ENCODE data around the gene FOXB2.
"Not testable (repeated sequence)": the region's sequence is repeated elsewhere in the genome, so short reads cannot be mapped to it uniquely, and the experiment has no call there.

Gene FOXB2

DNA sequence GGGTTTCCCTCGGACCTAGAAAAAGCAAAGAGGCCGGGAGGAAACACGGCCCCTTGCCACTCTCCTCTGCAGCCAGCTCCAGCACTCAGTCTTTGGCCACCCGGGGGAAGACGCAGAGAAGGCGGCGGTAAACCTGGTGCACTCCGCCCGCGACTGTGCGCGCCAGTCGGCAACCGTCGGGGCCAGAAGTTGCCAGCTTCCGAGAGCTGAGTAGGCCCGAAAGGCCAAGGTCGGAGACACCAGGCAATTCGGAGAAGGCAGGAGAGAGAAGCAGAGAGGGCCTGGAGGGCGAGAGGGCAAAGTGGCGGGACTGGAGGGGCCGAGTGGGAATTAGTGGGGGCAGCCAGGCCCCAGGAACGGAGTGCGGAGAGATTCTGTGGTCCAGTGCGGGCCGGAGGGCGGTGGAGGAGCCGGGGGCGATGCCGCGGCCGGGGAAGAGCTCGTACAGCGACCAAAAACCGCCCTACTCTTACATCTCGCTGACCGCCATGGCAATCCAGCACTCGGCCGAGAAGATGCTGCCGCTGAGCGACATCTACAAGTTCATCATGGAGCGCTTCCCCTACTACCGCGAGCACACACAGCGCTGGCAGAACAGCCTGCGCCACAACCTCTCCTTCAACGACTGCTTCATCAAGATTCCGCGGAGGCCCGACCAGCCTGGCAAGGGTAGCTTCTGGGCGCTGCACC lies at the start of gene FOXB2:
Gene FOXB2 (plus strand): TSS at position 420 of the 690 bp plus-strand sequence. CDS start 0 bp downstream, at position 420.
- DNase-seq (ENCODE audit: low read depth): no peak

DNA sequence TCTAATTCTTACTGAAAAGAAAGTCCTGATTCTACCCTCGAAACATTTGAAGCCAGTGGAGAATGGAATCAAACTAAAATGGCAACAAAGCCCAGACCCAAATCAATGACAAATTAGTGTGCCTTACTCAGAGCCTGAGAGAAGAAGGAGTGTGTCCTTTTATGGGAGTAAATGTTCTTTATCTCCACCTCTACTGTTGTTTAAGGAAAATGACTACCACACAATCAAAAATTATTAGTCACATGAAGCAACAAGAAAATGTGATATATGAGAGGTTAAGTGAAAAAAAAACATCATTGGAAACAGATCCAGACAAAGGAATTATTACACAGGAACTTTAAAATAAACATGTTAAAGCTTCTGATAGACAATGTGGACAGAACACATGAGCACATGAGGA lies 49.7 kb upstream of the FOXB2 start:
- DNase-seq (ENCODE audit: low read depth): no peak

DNA sequence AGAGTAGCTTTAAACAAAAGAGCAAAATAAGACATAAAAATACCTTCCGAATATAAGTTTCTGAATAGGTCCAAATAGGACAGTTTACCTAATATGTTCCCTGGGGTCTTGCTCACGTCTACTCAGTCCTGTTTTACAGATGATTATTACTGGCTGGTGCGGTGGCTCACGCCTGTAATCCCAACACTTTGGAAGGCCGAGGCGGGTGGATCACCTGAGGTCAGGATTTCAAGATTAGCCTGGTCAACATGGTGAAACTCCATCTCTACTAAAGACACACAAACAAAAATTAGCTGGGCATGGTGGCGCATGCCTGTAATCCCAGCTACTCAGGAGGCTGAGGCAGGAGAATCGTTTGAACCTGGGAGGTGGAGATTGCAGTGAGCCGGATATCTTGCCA lies 40.6 kb upstream of the FOXB2 start:
- not testable (repeated sequence) for DNase-seq (ENCODE audit: low read depth)

DNA sequence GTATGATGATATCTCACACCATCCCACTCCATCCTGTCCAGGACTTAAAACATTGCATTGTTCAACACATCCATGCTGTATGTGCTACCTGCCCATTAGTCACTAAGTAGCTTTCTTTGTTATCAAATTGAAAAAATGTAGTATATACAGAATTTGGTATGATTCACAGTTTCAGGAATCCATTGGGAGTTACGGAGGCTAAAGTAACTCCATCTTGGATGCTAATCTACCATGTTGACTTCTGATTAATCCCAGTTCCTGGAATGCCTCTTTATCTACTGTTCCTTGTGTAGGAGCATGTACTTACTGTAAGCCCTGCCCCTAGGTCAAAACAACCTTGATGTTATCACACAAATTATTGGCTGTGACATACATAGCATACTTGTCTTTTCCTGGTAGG lies 38.9 kb upstream of the FOXB2 start:
- peak; percentile 72 for DNase-seq (ENCODE audit: low read depth)

DNA sequence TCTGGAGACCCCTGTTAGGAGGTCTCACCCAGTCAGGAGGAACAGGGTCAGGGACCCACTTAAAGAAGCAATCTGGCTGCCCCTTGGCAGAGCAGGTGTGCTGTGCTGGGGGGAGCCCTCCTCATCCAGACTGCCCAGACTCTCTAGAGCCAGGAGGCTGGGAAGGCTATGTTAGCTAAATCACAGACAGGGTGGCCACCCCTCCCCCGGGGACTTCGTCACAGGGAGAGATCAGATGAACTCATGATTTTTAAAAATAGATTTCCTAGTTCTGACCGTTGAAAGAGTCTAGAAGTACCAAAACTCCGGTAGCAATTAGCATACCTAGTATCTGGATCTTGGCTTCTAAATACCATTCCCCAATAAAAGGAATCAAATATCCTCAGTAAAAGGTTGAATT lies 35.0 kb upstream of the FOXB2 start:
- peak; percentile 12 for DNase-seq (ENCODE audit: low read depth)

DNA sequence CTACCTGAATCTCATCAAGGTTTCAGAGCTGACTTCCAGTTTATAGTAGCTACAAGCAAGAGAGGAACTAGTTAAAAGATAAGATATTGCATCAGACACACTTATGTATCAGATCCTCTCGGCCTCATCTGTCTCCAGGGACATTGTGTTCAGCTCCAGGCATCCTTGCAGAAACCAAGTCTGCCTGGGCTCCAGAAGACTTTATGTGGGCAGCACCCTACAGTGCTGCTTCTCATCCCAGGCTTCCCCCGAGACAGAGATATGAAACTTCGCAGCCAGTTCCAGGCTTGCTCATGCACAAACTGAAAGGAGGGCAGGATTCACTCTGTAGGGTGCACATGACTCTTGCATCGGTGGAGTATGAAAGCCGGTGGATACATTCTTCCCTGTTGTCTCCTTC lies 33.9 kb upstream of the FOXB2 start:
- DNase-seq (ENCODE audit: low read depth): peak; percentile 78

DNA sequence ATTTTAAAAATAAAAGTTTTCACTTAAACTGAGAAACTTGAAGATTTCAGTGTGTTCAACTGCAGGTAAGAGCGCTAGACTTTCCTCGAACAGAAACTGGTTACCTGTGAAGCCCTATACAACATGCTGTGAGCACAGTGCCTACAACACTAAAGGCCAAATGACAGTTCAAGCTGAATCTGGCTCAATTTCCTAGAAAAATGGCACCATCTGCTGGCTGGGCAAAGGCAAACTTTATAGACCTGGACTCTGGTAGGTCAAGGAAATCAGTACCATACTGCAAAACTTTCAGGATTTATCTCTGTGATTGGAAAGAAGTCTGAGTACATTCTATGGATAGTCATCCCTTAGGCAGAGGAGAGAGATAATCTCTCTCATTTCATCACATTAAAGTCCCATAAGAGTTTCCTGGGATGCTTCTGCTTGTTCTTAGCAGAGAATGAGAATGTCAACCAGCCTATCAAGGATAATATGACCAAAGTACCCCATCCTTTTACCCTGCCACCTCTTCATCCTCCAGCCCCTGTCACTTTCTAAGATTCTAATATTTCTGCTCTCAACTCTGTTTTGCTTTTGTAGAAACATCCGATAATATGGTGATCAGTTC lies 31.8 kb upstream of the FOXB2 start:
- DNase-seq (ENCODE audit: low read depth): peak; percentile 56

DNA sequence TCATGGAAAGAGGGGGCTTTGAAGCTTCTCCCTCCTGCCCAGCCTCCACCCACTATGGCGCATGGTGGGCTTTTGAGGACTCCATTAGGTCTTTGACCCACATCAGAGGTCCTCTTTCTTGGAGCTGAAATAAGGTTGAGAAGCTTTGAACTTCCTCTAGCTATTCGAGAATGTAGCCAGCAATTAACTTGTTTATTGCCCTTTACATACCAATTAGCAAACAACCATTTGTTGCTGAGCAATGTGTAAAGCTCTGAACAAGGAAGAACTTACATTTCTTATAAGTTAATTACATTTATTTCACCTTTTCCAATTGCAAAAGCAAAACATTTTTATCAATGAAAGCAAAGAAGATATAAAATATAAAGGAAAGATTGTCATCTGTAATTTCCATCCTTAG lies 30.5 kb upstream of the FOXB2 start:
- DNase-seq (ENCODE audit: low read depth): no peak

DNA sequence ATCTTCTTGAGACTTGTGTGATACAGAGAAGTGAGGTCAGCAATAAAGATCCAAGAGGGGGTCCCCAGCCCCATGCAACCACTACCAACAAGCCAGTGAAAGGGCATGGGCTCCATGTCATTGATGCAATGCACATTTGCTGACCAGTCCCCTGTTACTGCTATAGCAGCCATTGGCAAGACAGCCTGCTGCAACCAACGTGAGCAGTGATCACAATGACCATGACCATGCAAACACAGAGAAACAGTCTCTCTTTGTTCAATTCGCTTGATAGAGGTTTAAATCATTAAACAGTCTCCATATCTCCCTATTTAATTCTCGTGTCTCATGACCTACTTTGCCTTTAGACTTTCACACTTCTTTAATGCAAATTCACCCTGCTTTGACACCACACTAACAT lies 30.0 kb upstream of the FOXB2 start:
- no peak for DNase-seq (ENCODE audit: low read depth)

DNA sequence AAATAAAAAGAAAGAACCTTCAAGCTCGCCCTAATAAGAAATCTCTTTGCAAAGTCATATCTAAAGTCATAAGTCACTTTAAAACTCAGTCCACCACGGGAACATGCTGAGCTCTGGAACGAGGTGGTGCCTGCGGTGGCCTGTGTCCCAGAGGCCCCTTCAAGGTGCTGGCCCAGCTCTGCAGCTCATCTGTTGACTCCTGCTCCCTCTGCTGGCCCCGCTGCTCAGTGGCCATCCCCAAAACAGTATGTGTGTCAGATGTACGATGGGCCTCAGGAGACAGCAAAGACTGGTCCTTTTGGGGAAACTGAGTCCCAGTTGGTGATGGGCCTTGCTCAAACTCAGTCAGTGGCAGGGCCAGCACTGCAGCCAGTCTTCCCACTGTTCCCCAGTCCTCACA lies 22.8 kb upstream of the FOXB2 start:
- peak; percentile 17 for DNase-seq (ENCODE audit: low read depth)

DNA sequence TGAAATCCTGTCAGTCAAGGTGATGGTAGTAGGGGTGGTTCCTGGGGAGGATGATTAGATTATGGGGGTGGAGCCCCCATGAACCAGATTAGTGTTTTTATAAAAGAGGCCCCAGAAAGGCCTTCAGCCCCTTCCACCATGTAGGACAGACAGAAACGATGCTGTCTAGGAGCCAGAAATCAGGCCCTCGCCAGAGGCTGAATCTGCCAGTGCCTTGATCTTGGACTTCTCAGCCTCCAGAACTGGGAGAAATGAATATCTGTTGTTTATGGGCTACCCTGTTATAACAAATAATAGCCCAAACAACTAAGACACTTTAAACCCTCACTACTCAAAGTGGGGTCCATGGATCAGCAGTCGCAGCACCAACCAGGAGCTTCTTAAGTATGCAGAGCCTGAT lies 20.2 kb upstream of the FOXB2 start:
- no peak for DNase-seq (ENCODE audit: low read depth)

DNA sequence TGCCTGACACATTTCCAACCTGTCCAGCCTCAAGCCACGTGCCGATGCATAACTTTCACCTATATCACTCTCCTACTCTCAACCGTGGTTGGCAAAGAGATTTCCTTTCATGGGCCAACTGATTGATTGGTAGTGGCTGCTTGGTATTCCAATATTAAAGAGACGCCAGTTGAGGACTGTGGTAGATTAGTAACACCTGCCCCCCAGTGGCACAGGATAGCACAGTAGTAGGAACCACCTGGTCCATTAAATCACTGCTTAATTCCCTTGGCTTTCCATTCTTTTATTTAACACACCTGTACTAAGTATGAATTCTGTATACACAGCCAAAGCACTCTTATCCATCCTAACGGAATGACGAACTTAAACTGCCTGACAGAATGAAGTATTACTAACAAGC lies 19.1 kb upstream of the FOXB2 start:
- no peak for DNase-seq (ENCODE audit: low read depth)

DNA sequence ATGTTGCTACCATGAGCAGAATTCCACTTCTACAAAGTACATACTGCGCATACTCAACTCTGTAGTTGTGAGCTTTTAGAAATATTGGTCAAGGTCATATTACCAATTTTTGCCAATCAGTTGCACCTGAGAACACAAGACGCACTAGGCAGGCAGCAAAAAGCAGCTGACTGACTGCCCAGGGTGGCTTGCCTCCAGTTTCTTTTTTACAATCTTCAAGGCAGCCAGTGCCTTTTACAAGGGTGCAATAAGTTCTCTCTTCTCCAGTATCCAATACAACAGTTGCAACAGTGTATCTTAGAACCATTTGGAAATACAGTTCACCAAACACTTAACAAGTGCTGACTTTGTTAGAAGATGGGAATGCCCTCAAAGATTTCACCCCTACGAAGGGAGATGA lies 16.1 kb upstream of the FOXB2 start:
- DNase-seq (ENCODE audit: low read depth): no peak

DNA sequence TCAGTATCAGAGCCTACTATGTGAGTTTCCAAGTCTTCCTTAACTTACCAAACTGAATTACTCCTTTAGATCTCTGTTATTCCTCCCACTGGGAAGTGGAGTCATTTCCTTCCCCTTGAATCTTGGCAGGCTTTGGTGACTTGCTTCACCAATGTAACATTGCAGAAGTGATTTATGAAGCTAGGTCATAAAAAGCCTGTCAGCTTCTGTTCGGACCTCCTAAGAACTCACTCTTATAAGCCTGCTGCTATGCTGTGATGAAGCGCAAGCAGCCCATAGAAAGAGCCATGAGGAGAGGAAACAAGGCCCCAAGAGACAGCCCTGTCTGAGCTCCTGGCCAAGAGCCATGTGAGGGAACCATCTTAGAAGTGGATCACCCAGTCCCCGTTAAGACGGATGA lies 14.2 kb upstream of the FOXB2 start:
- no peak for DNase-seq (ENCODE audit: low read depth)

DNA sequence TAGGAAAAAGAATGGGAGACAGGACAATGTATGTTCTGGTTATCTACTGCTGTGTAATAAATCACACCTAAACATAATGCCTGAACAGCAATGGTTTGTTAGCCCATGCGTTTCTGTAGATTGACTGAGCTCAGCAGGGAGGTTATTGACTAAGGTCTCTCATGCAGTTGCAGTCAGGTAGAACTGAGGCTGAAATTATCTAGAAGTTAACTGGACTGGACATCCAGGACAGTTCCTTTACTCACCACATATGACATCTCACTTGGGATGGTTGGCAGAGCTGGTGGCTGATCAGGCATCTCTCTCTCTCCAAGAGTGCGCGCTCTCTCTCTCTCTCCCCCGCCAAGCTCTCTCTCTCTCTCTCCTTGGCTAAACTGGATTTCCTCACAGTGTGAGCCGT lies 8.9 kb upstream of the FOXB2 start:
- DNase-seq (ENCODE audit: low read depth): no peak

DNA sequence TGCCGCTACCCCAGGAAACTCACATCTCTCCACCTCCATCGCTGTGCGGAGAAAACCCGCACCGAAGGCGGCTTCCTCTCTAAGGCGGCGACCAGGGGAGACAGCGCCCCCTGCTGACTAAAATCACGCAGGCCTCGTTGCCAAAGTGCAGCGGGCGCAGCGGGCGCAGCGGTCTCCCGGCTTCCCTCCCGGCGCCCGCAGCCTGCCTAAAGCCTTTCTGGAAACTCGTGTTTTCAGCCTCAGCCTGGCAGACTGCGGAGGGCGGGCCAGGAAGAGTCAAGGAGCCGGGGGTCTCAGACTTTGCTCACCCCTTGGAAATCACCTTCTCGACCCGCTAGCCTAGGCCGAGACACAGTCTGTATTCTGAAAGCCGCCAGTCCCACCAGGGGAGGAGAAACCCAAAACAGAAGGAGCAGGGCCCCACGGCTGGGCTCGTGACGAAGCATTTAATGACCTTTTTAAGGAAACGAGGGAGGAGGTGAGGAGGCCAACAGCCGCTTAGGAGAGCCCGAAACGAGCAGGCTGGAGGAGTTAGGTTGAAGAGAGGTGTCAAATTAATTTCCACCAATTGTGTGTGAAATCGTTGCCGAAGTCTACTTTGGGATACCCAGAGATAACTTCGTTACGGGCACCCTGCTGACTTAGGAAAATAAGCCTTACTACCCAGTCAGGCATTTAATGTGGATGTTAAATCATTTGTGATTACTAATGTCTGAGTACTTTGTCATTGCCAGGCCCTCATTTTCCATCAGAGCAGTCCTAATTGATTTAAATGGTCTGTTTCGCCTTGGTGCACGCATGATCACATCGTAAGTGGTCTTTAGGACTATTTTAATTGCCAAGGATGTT lies 7.3 kb upstream of the FOXB2 start:
- peak; percentile 35 for DNase-seq (ENCODE audit: low read depth)

DNA sequence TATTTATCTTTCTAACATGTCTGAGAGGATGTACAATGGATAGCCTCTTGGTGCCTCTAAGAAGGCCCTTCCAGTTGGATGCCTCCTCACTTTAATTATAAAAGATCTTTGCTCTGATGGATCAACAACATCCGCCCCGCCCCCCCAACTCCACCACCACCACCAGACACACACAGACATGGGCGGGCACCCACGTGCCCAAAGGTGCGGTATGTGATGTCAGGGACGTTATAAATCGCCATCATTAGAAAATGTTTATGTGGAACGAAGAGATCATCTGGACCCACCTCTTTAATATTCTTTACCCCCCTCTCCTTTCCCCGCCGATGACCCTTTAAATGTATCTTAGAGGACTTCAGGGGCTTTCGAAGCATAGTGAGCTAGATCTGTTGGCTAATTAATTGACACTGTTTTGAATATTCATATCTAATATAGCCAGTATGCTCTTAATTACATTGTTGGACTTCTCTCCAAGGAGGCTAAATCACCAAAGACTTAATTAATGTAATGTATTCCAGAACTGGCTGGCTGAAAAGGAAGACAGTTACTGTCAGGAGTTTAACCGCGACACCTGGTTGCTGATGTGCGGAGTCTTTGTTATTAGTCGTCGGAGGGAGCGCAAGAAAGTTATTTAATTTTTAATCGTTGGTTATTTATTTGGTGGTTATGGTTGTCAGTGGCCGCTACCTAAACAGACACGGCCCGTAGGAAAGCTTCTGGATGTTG lies 6.1 kb upstream of the FOXB2 start:
- no peak for DNase-seq (ENCODE audit: low read depth)

DNA sequence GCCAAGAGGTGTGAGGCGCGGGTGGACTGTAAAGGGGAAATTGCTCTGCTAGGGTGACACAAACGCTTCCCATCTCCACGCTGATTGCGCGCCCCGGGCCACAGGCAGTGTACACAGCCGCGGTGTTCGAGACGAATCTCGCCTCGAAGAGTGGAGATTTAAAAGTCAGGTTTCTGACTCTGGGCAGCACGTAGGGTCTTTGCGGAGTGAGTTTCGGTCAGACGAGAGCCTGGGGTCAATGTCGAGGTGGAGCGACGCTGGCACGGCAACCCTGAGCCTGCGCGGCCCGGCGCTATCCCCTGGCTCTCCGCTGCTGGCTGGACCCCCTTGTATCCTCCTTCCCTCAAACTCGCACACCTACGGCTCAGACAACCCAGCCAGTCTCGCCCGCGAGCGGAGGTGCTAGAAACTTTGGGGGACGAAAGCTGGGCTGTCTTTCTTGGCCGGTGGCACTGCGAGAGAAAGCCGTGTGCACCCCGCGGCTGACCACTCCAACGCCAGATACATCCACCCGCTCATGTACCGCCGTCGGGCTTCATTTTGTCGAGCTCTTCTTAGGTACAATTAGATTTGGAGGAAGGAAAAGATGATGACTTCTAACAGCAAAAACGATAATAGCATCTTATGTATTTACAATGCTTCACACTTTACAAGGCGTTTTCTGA lies 5.4 kb upstream of the FOXB2 start:
- no peak for DNase-seq (ENCODE audit: low read depth)

DNA sequence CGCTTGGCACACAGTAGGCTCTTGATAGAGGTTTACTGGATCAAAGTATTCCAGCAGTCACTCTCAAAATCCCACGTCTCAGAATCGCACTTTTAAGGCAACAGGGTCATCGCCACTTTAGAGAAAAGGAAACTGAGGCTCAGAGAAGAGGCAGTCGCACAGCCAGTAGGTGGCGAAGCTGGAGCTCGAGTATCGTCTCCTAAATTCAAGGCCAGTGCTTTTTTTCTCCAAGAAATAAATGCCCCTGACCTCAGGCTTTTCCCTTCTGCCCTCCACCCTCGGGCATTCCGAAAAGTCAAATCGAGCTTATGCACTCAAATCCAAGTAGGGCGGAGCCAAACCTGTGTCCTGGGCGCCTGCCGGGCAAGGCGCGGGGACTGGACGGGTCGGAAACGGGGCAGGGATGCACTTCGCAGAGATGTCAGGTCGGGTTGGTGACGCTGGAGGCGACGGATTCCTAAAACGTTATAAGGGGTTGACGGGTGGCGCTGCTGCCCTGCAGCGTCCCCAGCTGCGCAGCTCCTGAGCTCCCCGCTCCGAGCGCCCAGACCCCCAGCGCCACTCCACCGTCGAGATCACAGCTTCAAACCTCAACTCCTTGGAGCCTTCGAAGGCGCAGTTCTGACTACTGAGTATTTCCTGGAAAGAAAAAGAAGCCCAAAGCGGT lies 4.7 kb upstream of the FOXB2 start:
- no peak for DNase-seq (ENCODE audit: low read depth)

DNA sequence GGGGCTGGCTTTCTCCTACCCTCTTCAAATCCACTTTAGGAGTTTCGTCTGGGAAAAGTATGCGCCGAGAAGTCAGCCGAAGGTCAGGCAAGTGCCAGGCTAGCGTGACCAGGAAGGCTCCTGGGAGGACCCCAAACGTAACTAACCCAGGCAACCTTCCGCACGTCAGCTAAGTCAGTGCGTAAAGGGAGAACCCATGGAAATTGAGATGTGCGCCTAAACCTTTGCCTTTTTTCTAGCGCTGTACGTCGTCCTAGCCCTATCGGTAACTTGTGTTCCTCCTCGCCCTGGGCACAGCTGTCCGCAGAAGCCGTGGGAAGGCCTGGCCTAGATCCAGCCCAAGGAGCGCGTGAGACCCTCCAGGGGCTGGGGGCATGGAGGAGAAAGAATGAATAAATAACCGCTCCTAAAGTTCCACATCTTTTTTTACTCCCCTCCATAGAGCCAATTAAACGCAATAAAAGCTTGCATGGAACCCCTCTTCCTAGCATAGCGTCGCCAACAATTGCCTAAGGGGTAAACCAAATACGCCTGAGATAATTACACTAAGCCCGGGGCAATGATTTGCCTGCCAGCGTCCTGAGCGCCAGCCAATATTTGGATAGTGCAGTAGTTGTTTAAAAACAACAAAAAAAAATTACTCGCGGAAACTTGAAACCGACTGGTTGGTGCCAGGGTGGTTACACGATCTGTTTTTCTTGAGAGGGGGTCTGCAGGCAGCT lies 4.0 kb upstream of the FOXB2 start:
- no peak for DNase-seq (ENCODE audit: low read depth)

DNA sequence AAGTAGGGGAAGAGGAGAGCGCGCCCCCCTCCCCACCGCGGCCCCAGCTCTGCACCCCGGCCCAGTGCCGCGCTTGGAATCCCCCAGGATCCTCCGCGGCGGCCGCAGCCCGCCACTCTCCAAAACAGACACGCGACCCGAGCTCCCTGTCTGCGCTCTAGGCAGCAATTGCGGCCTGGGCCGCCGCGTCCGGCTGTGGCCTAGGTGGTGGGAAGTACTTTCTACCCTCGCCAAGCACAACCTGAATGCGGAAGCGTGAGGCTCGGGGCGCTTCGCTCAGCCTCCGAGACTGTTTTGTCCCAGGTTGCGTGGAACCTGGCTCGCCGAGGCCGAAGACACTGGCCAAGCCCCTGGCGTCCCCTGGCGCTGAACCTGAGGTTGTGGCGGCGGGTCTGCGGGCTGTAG lies 3.3 kb upstream of the FOXB2 start:
- no peak for DNase-seq (ENCODE audit: low read depth)
